ENCODE measurements around the gene NBEA. TPM values are rescaled to one million over a fixed set of nuclear protein-coding genes. Genes with fewer than 3 reads are reported as not detected.
A peak's percentile ranks its signal among the peaks of the same experiment; 100 is the strongest.

NBEA gene
- total RNA-seq, 1 experiment from 2014 or later = 1.6 TPM

DNA sequence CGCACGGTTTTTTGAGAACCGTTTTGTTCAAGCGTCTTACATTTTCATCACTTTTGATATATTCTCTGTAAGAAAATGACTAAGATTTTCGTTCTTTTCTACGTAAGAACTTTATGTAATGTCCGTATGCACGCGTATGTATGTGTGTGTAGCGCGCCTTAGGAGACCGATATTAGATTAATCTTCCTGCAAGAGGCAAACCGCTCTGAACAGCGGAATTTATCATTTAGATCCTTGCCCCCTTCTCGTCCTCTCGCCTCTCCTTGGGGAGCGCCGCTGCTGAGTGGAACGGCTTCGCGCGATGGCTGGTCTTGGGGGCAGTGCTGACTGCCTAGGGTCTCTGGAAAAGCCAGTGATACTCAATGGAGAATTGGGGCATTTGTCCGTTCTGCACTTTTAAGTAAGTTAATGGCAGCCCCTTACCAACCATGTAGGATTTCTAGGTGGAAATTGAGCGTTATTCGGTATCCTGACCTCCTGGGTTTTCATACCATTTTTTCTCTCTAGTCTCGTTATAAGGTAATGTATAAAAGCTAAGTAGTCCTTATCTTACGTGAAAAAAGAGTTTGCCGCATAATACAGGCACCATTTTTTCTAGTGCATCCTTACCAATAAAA lies 529.7 kb downstream of the NBEA start:
- Histone ChIP-seq H3K4me3 (peak overlapping the region; percentile 53), H3K4me1 (replicated peaks) (peaks cover 11% of the 10 kb centered on the region), H3K9me3 (replicated peaks) (no peaks in the 10 kb centered on the region), H3K27me3 (replicated peaks) (peaks cover 5% of the 10 kb centered on the region; the same call in 1 of the 2 replicates), H3K27ac (peak overlapping the region; percentile 88), H3K36me3 (0 out of 2 replicates have a peak, but pooled peaks cover 4% of the 10 kb centered on the region)
- peak in 1 of 2 experiments; percentile 62 for DNase-seq (ENCODE audit: low read depth in 1 of 2, low spot score in 2 of 2)

DNA sequence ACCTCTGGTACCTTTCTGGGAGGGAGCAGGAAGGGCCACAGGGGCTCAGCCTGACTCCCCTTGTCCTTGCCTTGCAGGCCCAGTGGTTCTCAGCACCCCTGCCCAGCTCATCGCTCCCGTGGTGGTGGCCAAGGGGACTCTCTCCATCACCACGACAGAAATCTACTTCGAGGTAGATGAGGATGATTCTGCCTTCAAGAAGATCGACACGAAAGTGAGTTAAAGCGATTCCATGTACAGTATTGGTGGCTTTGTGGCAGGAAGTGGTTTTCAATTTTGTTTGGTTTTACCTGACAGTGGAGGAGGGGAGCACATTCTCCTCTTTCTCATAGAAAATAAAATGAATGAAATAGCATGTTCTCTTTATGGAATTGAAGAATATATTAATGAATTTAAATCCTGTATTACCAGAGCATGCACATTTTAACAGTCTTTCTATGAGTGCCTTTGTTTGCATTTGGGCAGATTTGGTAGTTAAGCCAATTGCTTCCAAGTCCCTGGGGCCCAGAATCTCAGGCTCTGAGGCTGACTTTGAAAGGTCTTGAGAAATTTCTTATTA lies 530.3 kb downstream of the NBEA start:
- H3K4me3 ChIP-seq = peak overlapping the region; percentile 53

DNA sequence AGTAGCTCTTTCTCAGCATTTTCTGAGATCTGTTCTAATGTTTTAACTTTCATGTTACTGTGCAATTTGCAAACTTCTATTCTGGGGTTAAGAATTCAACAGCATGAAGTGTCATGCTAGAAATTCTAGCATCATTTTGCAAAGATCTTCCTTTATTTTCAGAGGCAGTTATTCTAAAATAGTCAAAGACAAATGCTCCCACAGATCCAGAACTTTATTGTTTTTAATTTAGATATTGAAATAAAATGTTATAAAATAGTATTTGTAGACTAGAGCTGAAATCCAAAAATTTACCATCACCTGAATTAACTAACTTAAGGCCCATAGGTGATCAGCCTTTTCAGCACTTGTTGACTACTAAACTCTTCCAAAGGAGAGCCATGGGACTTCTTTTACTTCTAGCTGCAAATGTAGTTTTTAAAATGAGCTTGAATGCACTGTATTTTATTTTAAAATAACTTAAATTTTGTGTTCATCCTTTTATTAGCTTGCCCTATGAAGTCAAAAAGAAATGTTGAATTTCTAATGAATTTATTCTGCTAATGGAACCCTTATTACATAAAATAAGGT lies 531.2 kb downstream of the NBEA start:
- Histone ChIP-seq H3K27ac (peak overlapping the region; percentile 88; the same call in 1 of the 2 replicates), H3K36me3 (0 out of 2 replicates have a peak, but pooled peaks cover 4% of the 10 kb centered on the region), H3K4me3 (peak overlapping the region; percentile 53), H3K4me1 (replicated peaks) (peaks cover 8% of the 10 kb centered on the region), H3K9me3 (replicated peaks) (no peaks in the 10 kb centered on the region), H3K27me3 (replicated peaks) (peaks cover 5% of the 10 kb centered on the region; the same call in 1 of the 2 replicates)
- DNase-seq (ENCODE audit: low read depth in 1 of 2, low spot score in 2 of 2) = peak in 1 of 2 experiments; percentile 11

More for the DNA sequence above, 530.3 kb downstream of the NBEA start:
- H3K9me3 ChIP-seq (replicated peaks) = no peaks in the 10 kb centered on the region
- H3K36me3 ChIP-seq = 0 out of 2 replicates have a peak, but pooled peaks cover 4% of the 10 kb centered on the region
- H3K4me1 ChIP-seq (replicated peaks) = peaks cover 11% of the 10 kb centered on the region
- peaks cover 5% of the 10 kb centered on the region; the same call in 1 of the 2 replicates for H3K27me3 ChIP-seq (replicated peaks)
- no peak for DNase-seq (ENCODE audit: low read depth in 1 of 2, low spot score in 2 of 2)
- H3K27ac ChIP-seq = peak overlapping the region; percentile 88

DNA sequence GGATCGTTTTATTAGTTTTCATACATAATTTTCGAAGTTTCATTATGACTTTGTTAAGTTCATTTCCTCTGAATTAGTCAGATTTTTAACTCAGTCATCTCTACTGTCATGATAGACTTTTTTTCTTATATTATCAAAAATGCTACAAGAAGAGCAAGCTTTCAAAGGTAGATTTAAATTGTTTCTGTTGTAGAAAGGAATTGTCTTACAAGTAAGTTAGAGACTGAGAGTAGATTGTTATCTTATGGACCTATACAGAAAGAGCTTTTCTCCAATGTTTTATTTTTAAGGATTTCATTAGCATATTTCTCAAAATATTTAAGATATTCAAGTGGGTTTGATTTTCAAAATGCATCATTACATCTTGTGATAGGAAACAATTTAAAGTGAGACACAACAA lies 531.7 kb downstream of the NBEA start:
- peaks cover 3% of the 10 kb centered on the region; the same call in 1 of the 2 replicates for H3K4me1 ChIP-seq (replicated peaks)
- DNase-seq (ENCODE audit: low read depth in 1 of 2, low spot score in 2 of 2) = peak in 1 of 2 experiments; percentile 7
- peak overlapping the region; percentile 88; the same call in 1 of the 2 replicates for H3K27ac ChIP-seq
- H3K36me3 ChIP-seq = 0 out of 2 replicates have a peak, but pooled peaks cover 4% of the 10 kb centered on the region
- peaks cover 5% of the 10 kb centered on the region; the same call in 1 of the 2 replicates for H3K27me3 ChIP-seq (replicated peaks)
- peak overlapping the region; percentile 53 for H3K4me3 ChIP-seq
- H3K9me3 ChIP-seq (replicated peaks) = no peaks in the 10 kb centered on the region

DNA sequence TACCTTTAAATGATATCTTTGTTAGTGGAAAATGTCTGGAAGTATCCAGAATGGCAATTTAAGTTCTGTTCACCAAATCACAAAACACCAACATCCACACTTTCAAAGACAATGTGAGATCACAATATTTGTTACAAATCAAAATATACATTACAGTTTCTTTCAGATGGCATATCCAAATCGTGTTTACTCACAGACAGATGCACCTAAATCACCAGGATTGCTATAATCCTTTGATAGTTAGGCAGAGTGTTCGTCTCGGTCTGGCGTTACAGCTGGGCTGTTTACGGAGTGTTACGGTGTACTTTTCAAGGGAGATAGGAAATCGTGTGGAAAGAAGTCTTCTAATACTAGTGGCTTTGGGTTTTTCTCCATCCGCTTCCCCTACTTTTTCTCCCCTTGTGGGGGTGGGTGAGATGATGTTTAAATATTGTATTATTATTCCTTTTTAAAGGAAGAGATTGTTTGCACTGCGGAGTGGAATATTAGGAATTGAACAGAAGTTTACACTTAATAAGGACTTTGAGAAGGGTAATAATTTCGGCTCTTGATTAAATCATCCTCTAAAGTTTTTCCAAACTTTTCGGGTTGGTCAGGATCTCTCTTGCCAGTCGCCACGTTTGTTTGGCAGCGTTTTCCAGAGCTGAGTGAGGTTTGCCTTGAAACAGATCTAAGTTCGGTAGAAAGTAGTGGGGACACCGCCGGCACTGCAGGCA lies 532.6 kb downstream of the NBEA start:
- DNase-seq (ENCODE audit: low read depth in 1 of 2, low spot score in 2 of 2) = peak in 1 of 2 experiments; percentile 34
- H3K4me3 ChIP-seq = peak overlapping the region; percentile 53

DNA sequence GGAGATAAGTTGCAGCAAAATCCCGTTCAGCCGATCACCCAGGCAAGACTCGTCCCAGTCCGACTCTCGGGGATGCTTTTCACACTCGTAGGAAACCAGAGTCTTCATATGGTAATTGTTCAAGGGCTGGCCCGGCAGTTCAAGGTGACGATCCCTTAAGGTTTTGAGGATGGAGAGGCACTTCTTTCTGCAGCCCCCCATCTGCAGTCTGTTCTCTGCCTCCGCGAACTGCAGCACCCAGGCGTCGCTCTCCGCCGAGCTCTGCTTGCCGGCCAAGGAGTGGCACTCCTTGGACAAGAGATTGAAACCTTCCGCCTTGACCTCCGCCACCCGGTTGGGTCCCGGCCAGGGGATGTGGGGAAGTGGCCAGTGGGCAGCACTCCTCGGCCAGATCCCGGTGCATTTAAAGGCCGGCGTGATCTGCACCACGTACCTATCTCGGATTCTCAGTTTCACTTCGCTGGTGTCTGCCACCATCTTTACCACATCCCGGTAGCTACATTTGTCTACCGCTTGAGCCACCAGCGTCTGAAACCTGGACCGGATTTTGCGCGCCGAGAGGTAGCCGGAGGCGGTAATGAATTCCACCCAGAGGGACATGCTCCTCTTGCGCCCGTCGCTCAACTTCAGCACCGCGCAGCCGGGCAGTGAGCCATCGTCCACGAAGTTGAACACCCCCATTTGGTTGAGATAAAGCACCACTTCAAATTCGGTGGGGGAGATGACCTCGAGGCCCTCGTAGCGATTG lies 533.3 kb downstream of the NBEA start:
- Histone ChIP-seq H3K9me3 (replicated peaks) (no peaks in the 10 kb centered on the region), H3K4me1 (replicated peaks) (no peaks in the 10 kb centered on the region), H3K27ac (peak overlapping the region; percentile 41), H3K4me3 (peak overlapping the region; percentile 53), H3K27me3 (replicated peaks) (peaks cover 5% of the 10 kb centered on the region; the same call in 1 of the 2 replicates), H3K36me3 (0 out of 2 replicates have a peak, but pooled peaks cover 4% of the 10 kb centered on the region)
- peak; percentile 47 to 62 for DNase-seq (ENCODE audit: low read depth in 1 of 2, low spot score in 2 of 2)

More for the DNA sequence above, 532.6 kb downstream of the NBEA start:
- peaks cover 5% of the 10 kb centered on the region; the same call in 1 of the 2 replicates for H3K27me3 ChIP-seq (replicated peaks)
- H3K9me3 ChIP-seq (replicated peaks) = no peaks in the 10 kb centered on the region
- H3K4me1 ChIP-seq (replicated peaks) = 0 out of 2 replicates have a peak, but pooled peaks cover 3% of the 10 kb centered on the region
- peak overlapping the region; percentile 41 for H3K27ac ChIP-seq
- 0 out of 2 replicates have a peak, but pooled peaks cover 4% of the 10 kb centered on the region for H3K36me3 ChIP-seq

DNA sequence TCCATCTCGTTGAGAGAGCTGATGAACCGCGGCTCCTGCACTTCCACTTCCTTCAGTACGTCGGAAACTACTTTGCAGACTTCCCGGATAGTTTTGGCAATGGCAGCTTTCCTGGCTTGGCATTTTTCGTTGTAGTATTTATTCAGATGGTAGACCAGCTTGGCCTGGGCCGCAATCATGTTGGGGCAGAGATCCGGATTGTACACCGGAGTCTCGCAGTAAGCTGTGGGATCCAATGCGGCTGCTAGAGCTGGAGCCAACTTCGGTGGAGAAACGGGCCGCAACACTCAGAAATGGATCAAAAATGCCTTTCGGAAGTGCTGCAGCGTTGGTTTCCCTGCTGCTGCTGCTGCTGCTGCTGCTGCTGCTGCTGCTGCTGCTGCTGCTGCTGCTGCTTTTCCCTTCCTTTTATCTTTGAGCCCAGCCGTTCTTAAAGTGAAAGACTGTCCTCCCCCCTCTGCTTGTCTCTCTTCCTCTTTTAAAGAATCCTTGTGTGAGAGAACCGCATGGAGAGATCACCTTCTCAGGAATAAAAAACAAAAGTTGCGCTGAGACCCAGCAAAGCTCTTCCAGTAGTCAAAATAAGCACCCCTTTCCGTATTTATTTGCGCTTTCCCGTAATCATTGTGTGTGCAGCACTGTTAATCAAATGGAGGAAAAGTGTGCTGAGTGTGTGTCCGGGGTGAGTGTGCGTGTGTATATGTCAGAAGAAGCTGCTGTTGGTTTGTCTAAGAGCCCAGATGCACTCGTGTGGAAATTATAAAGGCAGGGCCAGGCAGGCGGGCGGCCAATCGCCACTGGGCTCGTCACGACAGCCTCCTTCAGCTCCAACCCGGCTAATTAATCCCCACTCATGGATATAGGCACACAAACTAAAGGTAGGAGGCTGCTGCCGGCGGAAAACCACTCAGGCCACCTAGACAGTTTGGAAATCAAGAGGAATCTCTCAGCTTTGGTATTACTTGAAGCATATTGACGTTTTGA lies 534.2 kb downstream of the NBEA start, which contains the start of gene MAB21L1:
MAB21L1 (minus strand) TSS at position 730 of the 984 bp plus-strand sequence; CDS start at position 179, 551 bp downstream.
- DNase-seq (ENCODE audit: low read depth in 1 of 2, low spot score in 2 of 2) = peak; percentile 51 to 75
- H3K9me3 ChIP-seq (replicated peaks) = no peaks in the 10 kb centered on the region
- 0 out of 2 replicates have a peak, but pooled peaks cover 4% of the 10 kb centered on the region for H3K36me3 ChIP-seq
- H3K27ac ChIP-seq = peak within 1 kb of the TSS; percentile 41
- peaks cover 5% of the 10 kb centered on the region; the same call in 1 of the 2 replicates for H3K27me3 ChIP-seq (replicated peaks)
- H3K4me3 ChIP-seq = peak within 1 kb of the TSS; percentile 53
- no peaks in the 10 kb centered on the region for H3K4me1 ChIP-seq (replicated peaks)

DNA sequence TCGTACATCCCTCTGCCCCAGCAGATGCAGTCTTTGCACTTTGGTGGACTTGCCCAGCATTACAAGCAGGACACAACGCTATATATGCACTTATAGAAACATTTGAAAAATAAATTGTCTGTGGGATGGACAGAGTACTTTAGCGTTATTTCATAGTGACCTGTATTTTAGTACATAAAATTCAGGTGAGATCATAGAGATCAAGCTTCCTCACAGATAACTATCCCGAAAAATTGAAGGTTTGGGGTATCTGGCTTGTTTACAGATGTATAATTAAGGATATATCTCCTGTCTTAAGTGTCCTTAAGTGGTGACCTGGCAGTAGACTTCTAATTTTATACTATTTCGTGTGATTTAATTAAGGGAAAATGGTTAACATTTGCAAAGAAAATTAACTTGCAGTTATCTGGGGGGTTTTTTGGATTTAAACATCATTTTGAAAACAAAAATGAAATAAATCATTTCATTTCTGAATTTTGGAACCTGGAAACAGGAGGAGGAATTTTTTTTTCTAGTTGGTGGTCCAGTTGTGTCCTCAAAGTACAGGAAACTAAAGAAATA lies 535.4 kb downstream of the NBEA start:
- no peaks in the 10 kb centered on the region for H3K9me3 ChIP-seq (replicated peaks)
- H3K27ac ChIP-seq = no peak overlapping the region
- DNase-seq (ENCODE audit: low read depth in 1 of 2, low spot score in 2 of 2) = no peak
- H3K27me3 ChIP-seq (replicated peaks) = peaks cover 5% of the 10 kb centered on the region; the same call in 1 of the 2 replicates
- no peak overlapping the region for H3K4me3 ChIP-seq
- 0 out of 2 replicates have a peak, but pooled peaks cover 4% of the 10 kb centered on the region for H3K36me3 ChIP-seq
- H3K4me1 ChIP-seq (replicated peaks) = no peaks in the 10 kb centered on the region

DNA sequence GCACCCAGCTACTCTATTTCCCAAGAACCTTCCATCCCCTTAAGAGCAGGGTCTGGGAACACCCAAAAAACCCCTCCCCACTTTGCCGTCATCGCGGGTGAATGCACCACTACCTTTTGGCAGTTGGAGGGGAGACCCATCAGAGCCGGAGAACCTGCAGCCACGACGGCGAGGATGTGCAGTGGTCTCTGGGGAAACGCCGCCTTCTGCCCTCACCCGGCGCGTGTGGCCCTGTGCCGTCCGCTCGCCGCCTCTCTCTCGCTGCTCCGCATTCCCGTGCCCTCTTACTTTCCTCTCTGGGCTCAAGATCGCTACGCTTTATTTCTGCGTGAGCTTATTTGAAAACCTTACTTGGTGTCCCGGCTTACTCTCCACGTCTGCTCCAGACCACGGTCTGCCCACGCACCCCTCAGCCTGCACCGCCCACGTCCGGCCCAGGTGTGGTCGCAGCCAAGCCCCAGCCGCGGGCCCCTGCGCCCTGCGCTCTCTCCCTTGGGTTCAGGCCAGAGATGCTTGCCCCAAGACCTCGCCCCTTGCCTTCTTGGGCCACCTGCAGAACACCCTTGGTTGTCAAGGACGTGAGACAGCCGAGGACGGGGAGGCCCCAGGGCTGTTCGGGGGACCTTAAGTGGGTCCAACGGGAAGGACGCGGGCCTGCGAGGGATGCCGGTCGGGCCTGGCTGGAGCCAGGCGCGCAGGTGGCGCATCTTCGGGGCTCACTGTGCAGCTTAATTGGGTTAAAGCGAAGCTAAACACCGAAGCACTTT lies 536.4 kb downstream of the NBEA start:
- Histone ChIP-seq H3K36me3 (0 out of 2 replicates have a peak, but pooled peaks cover 4% of the 10 kb centered on the region), H3K4me3 (no peak overlapping the region), H3K4me1 (replicated peaks) (no peaks in the 10 kb centered on the region), H3K27me3 (replicated peaks) (peaks cover 5% of the 10 kb centered on the region; the same call in 1 of the 2 replicates), H3K9me3 (replicated peaks) (no peaks in the 10 kb centered on the region), H3K27ac (no peak overlapping the region)
- no peak for DNase-seq (ENCODE audit: low read depth in 1 of 2, low spot score in 2 of 2)

DNA sequence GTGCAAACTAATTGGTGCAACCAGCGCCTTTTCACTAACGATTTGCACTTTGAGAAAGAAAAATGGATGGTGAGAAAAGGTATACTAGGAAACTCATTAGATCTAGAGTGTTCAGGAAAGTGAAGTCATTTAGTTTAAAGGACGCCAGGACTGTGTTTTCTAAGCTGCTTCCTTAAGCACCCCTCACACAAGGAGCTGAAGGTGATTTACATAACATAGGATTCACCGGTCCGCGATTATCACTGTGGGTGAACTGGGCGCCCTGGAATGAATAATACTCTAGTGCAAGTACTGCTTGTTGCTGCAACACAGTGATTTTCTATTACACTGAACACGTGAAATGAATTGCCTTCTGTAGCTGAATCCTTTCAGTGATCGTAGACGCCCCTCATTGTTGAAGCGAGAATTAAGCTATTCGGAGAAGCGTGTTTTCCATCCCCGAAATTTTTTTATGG lies 537.0 kb downstream of the NBEA start:
- no peak for DNase-seq (ENCODE audit: low read depth in 1 of 2, low spot score in 2 of 2)
- H3K9me3 ChIP-seq (replicated peaks) = no peaks in the 10 kb centered on the region
- peaks cover 5% of the 10 kb centered on the region; the same call in 1 of the 2 replicates for H3K27me3 ChIP-seq (replicated peaks)
- no peak overlapping the region for H3K27ac ChIP-seq
- H3K4me3 ChIP-seq = no peak overlapping the region
- no peaks in the 10 kb centered on the region for H3K4me1 ChIP-seq (replicated peaks)
- 0 out of 2 replicates have a peak, but pooled peaks cover 4% of the 10 kb centered on the region for H3K36me3 ChIP-seq

DNA sequence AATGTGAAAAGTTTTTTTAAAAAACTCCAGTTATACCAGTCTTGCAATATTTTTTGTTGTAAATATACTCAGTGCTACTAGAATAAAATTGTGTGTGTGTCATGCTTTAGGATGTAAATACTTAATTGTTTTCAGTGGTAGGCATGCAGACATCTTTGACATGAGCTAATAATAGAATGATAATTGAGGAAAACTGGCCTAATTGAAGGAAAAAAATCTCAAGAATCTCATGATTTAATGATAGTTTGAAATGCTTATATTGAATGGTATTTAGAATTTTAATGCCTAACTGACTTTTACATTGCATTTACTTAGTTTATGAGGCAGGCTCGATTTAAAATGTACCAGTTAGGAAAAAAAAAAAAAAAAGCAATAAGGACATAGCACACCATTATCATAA lies 537.6 kb downstream of the NBEA start:
- H3K27ac ChIP-seq = no peak overlapping the region
- H3K36me3 ChIP-seq = 0 out of 2 replicates have a peak, but pooled peaks cover 4% of the 10 kb centered on the region
- no peaks in the 10 kb centered on the region for H3K4me1 ChIP-seq (replicated peaks)
- H3K9me3 ChIP-seq (replicated peaks) = no peaks in the 10 kb centered on the region
- H3K4me3 ChIP-seq = no peak overlapping the region
- H3K27me3 ChIP-seq (replicated peaks) = peaks cover under 1% of the 10 kb centered on the region; the same call in 1 of the 2 replicates
- DNase-seq (ENCODE audit: low read depth in 1 of 2, low spot score in 2 of 2) = no peak

Data from SJSA1 (cell line).